ENCODE results near the gene ZKSCAN1.

ZKSCAN1 gene

DNA sequence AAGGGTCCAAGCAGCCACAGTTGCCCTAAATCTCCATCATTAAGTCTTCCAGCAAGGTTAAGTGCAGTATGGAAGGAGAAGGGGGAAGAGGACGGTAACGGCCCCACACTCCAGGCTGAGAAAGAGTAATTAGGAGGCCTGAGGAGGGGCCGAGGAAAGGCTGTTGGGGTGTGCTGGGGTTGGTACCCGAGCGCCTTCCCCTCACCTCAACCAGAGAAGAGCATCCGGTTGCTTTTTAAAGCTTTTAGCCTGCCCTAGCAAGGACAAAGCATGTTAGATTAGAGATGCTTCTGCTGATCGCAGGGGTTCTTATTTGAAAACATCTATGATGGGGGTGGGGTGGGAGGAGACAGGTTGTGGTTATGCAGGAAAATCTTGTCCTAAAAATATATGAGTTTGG is 25.2 kb downstream of the ZKSCAN1 start:
- no peak for DNase-seq (ENCODE audit: low spot score)

DNA sequence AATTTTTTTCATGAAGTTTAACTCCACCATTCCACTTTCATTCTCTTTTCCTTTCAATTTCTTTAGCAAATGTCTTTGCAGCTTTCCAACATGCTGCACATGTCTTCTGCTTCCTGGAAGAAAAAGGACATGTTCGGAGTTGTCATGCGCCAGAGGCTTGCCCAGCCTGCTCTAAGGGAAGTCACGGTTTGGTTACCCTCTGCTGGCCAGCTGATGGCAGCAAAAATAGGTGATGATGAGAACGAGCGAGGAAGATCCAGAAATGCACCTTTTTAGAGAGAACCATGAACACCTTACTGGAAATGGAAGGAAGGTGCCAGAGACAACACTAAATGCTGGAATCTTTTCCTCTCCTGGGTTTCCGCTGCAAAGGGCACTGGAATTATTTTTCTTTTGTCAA is 29.3 kb downstream of the ZKSCAN1 start:
- DNase-seq (ENCODE audit: low spot score), result no peak

DNA sequence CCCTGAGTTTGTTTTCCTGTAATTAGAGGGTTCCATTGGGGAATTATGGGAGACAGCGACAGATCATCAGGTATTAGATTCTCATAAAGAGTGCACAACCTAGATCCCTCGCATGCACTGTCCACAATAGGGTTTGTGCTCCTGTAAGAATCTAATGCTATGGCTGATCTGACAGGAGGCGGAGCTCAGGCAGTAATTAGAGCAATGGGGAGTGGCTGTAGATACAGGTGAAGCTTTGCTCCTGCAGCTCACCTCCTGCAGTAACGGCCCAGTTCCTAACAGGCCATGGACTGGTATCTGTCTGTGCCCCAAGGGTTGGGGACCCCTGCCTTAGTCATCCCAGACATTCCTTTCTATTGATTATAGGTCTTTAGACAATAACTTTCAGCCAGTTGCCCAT is 33.3 kb downstream of the ZKSCAN1 start:
- DNase-seq (ENCODE audit: low spot score), result no peak

DNA sequence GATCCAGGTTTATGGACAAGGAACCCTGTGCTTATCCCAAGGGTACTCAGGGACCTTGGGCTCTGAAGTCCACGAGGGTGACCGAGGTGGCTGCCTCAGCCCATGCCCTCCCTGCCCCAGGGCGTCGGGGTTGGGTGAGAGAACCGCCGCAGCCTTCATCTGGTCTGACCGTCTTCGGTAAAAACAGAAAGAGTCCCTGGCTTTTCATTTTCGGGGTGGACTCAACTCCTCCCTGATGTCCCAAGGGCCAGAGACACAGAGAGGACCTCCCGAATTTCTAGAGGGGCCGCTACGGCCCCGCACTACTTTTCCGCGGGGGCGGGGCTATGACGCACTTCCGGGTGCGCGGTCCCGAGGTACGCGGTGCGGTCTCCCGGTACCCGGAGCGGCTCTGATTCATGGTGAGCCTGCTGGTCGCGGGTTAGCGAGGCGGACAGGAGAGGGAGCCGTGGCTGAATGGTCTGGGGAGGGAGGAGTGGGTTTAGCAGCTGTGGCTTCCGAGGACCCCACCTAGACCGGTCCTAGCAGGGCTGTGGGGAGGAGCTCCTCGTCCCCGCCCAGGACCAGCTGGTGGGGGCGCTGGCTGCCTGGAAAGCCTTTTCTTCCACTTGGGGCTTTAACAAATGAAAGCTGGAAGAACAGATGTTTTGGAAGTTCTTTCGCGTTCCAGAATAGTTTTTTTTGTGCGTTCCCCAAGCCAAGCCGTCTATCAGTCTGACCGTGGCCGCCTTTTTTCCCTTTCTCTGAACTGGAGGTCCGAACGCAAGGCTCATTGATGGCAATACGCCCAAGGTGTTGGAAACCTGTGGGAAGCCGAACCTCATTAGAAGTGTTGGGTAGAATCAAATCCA is 34.3 kb downstream of the ZKSCAN1 start, which contains the start of gene ZSCAN21:
Gene ZSCAN21, plus strand, starts transcription at position 334 of the 851 bp plus-strand sequence. CDS start 7,233 bp downstream, outside the sequence.
- DNase-seq (ENCODE audit: low spot score), result peak; percentile 84

DNA sequence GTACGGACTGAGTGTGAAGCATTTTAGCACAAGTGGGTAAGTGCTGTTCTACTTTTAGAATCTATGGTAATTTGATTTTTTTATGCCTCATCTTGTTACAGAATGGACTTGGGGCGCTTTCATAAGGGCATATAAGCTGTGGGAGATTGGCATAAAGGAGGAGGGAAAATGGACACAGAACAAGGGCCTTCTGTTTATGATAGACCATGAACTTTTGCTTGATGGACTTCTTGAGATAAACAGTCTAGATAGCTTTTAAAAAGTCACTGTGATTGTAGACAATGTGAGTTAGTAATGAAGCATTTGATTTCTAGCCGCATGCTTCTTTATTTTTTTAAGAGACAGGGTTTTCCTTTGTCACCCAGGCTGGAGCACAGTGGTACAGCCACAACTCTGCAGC is 36.2 kb downstream of the ZKSCAN1 start:
- no peak for DNase-seq (ENCODE audit: low spot score)

DNA sequence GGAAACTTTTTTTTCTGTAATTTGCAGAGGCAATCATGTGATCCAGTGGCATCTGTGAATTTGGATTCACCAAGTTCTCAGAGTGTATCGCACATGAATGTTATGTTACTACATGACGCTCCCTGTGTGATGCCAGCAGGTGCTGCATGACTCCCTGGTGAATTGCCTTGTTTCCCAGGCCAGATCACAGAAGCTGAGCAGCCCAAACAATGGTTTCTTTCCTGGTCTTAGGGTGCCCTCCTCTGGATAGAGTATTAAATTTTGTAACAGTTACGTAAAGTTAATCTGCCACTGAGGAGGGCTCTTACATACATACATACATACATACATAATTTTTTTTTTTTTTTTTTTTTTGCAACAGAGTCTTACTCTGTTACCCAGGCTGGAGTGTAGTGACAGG is 37.8 kb downstream of the ZKSCAN1 start:
- DNase-seq (ENCODE audit: low spot score), result peak; percentile 83

DNA sequence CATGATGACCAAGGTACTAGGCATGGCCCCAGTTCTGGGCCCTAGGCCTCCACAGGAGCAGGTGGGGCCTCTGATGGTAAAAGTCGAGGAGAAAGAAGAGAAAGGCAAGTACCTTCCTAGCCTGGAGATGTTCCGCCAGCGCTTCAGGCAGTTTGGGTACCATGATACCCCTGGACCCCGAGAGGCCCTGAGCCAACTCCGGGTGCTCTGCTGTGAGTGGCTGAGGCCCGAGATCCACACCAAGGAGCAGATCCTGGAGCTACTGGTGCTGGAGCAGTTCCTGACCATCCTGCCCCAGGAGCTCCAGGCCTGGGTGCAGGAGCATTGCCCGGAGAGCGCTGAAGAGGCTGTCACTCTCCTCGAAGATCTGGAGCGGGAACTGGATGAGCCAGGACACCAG is 41.6 kb downstream of the ZKSCAN1 start:
- no peak for DNase-seq (ENCODE audit: low spot score)

GRCh38 chr7:100059251-100059739 is 43.9 kb downstream of the ZKSCAN1 start:
- DNase-seq (ENCODE audit: low spot score), result no peak

DNA sequence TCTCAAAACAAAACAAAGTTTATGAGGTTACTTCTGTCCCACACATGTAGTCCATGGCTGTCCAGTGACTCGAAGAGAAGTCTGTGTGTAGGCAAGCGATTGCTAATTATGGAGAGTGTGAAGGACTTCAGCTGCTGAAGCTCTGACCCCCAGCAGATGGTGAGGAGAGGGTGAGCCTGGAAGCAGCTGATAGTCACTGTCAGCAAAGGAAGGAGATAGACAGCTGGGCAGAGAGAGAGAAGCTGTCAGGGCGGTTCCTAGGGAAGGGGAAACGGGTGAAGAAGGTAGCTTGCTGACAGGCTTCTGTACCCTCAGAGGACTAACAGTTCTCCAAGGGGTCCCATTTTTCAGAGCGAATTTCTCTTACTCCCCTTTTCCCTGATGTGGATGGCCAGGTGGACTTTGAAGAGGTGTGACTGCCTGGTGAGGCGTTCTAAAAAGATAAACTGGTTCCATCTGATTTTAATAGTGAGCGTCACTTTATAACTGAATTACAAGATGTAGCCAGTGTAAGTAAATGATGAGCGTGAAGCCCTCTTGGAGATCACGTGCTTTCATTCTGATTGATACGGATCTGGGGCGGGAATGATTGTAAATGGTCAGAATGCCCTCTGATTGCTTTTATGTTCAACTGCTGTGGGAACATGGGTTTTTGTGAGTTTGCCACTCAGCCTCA is 46.3 kb downstream of the ZKSCAN1 start:
- no peak for DNase-seq (ENCODE audit: low spot score)

DNA sequence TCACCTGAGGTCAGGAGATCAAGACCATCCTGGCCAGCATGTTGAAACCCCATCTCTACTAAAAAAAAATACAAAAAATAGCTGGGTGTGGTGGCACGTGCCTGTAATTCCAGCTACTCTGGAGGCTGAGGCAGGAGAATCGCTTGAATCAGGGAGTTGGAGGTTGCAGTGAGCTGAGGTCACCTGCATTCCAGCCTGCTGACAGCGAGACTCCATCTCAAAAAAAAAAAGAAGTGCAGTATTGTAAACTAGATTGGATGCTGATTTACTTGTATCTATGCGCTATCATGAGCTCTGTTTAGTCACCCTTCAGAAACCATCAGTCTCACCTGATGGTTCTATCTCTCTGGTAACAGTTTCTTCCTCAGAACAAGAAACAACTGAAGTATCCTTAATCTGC is 48.0 kb downstream of the ZKSCAN1 start:
- DNase-seq (ENCODE audit: low spot score), result no peak

DNA sequence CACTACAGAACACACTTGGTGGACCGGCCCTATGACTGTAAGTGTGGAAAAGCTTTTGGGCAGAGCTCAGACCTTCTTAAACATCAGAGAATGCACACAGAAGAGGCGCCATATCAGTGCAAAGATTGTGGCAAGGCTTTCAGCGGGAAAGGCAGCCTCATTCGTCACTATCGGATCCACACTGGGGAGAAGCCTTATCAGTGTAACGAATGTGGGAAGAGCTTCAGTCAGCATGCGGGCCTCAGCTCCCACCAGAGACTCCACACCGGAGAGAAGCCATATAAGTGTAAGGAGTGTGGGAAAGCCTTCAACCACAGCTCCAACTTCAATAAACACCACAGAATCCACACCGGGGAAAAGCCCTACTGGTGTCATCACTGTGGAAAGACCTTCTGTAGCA is 48.8 kb downstream of the ZKSCAN1 start:
- no peak for DNase-seq (ENCODE audit: low spot score)

GRCh38 chr7:100065452-100066186 is 50.2 kb downstream of the ZKSCAN1 start:
- DNase-seq (ENCODE audit: low spot score), result no peak

DNA sequence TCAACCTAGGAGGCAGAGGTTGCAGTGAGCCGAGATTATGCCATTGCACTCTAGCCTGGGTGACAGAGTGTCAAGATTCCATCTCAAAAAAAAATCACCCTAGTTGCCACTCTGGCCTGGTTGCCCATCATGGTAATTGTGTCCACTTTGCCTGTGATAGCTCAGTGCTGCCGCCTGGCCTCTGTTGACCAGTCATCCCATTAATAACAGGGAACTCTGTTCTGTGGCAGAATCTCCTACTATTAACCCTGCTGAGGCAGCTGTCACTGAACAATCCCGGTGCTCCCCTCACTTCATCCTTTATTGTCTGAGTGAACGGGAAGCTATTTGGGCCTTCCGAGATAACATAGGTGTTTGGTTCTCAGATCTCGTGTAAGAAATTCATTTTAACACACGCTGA is 51.6 kb downstream of the ZKSCAN1 start:
- no peak for DNase-seq (ENCODE audit: low spot score)

- no peak for DNase-seq (ENCODE audit: low spot score)
Observed at GRCh38 chr7:100069991-100070390, 54.6 kb downstream of the ZKSCAN1 start.

DNA sequence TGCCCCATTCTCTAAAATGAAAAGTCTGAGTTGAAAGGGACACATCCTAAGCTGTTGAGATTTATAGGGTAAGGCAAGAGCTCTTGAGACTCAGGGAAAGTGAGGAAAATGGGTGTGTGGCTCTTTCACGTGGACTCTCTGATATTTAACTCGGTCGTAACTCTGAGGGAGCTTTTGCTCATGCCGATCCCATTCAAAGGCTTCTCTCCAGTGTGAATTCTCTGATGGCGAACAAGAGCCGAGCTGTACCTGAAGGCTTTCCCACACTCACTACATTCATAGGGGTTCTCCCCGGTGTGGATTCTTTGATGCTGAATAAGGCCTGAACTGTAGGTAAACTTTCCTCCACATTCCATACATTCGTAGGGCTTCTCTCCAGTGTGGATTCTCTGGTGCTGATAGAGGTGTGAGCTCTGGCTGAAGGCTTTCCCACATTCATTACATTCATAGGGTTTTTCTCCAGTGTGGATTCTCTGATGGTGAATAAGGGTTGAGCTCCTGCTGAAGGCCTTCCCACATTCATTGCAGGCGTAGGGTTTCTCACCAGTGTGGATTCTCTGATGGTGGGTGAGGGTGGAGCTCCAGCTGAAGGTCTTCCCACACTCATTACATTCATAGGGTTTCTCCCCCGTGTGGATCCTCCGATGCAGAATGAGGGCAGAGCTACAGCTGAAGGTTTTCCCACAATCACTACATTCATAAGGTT is 55.8 kb downstream of the ZKSCAN1 start:
- no peak for DNase-seq (ENCODE audit: low spot score)

DNA sequence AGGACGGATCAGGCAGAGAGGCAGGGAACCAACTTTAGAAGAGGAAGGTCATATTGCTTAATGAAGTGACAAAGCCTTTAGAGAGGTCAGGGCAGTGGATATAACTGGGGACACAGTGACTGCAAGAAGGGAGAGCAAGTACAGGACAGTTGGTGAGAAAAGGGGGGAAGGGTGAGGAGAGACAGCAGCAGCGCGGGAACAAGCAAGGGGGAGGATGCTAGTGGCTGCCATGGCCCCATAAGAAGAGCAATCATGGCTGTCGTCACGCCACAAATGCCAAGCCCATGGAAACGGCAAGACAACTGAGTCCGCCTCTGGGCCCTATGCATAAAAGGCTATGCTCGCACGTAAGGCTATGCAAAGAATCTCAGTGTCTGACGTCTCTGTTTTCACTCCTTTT is 57.1 kb downstream of the ZKSCAN1 start:
- DNase-seq (ENCODE audit: low spot score), result no peak

DNA sequence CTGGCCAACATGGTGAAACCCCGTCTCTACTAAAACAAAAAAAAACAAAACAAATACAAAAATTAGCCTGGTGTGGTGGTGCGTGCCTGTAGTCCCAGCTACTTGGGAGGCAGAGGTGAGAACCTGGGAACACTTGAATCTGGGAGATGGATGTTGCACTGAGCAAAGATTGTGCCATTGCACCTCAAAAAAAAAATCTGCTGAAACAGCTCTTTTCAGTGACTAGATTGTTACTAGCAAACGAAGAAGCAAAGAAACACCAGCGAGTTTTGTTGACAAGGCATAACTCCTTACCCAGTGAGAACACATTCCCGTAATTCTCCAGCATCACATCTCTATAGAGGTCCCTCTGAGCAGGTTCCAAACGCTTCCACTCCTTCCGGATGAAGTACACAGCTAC is 59.4 kb downstream of the ZKSCAN1 start:
- DNase-seq (ENCODE audit: low spot score), result no peak

- DNase-seq (ENCODE audit: low spot score), result no peak
Observed at GRCh38 chr7:100075418-100075817, 60.0 kb downstream of the ZKSCAN1 start.

GRCh38 chr7:100077205-100077604 is 61.8 kb downstream of the ZKSCAN1 start:
- no peak for DNase-seq (ENCODE audit: low spot score)

GRCh38 chr7:100079024-100079560 is 63.7 kb downstream of the ZKSCAN1 start:
- peak; percentile 51 for DNase-seq (ENCODE audit: low spot score)

DNA sequence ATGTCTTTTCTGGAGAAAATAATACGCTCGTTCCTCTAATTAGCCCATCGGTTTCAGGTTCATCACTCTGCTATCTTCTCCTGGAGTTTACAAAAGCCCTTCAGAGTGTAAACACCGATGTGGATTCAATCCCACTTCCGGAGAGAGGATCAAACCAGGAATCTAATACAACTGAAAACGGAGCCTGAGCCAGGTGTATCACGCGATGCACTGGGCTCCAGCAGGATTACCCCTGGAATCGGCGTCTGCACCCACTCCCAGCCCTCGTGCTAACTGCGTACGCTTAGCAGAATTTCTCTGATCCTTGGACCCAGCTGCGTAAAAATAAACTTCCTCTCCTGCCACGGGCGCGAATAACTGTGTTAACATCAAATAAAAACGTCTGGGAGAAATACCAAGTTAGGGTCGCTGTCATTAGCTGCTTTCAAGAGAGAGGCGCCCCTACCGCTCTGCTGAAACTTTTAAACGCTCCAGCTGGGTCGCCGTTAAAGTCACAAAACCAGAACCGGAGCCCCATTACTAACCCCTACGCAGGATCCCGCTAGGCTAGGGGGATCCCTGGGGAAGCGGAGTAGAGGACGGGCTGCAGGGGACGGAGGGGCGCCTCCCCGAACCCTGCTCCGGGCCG is 65.6 kb downstream of the ZKSCAN1 start:
- DNase-seq (ENCODE audit: low spot score), result peak; percentile 47

Data from HuH-7 (cell line).